H1 (cell line): ENCODE measurements around the gene SPTBN1. TPM values are rescaled to one million over a fixed set of nuclear protein-coding genes. Genes with fewer than 3 reads are reported as not detected.

ENCODE experiments used
- CTCF ChIA-PET: fragments of 300-600 bp; sonication (Branson Sonifier 250); formaldehyde crosslinking; loops from one replicate; lab custom pipeline; 2021; ENCODE audit not compliant: partially characterized antibody; lab: Charles Lee
- POLR2A ChIA-PET: fragments of 300-600 bp; sonication (Branson Sonifier 250); formaldehyde crosslinking; loops from one replicate; lab custom pipeline; 2021; ENCODE audit warnings: inconsistent platforms; ENCODE audit not compliant: partially characterized antibody; lab: Charles Lee
- DNase-seq, 2 experiments: peaks; one replicate each; pipeline versions ENCODE4 v3.0.0 to v3.0.0-alpha.2; 2010 to 2022; ENCODE audit warnings: low spot score in 2 of 2, low read depth in 1 of 2, mixed read lengths in 1 of 2
- FAIRE-seq: peaks from 2 replicates; lab custom pipeline; 2011; peaks lifted over from hg19 to GRCh38; lab: Jason Lieb, UNC
- H2AFZ ChIP-seq: 2 replicates; pipeline ENCODE4 v1.8.1; 2012; ENCODE audit warnings: low read length, inconsistent platforms
- H2AK5ac ChIP-seq: 2 replicates; pipeline ENCODE4 v1.6.1; 2013; ENCODE audit warnings: low read depth, low read length
- H2BK120ac ChIP-seq: replicated peaks from 2 replicates; pipeline ENCODE3; 2013; ENCODE audit warnings: low read depth, low read length, inconsistent platforms
- H2BK12ac ChIP-seq: 2 replicates; pipeline ENCODE4 v1.6.1; 2013; ENCODE audit warnings: low read depth, low read length
- H2BK15ac ChIP-seq: 2 replicates; pipeline ENCODE4 v1.6.1; 2013; ENCODE audit warnings: low read length
- H2BK20ac ChIP-seq: 2 replicates; pipeline ENCODE4 v1.6.1; 2013; ENCODE audit warnings: low read length
- H2BK5ac ChIP-seq: 2 replicates; pipeline ENCODE4 v1.6.1; 2013; ENCODE audit warnings: low read depth, low read length
- H3K14ac ChIP-seq: 2 replicates; pipeline ENCODE4 v1.6.1; 2013; ENCODE audit warnings: inconsistent platforms; ENCODE audit not compliant: insufficient read length
- H3K18ac ChIP-seq: 2 replicates; pipeline ENCODE4 v1.6.1; 2013; ENCODE audit warnings: low read length; ENCODE audit errors: extremely low read depth
- H3K23ac ChIP-seq: 2 replicates; pipeline ENCODE4 v1.6.1; 2013; ENCODE audit warnings: inconsistent platforms; ENCODE audit not compliant: insufficient read length
- H3K23me2 ChIP-seq: 2 replicates; pipeline ENCODE4 v1.6.1; 2013; ENCODE audit warnings: low read depth, low read length
- H3K27ac ChIP-seq: 2 replicates; pipeline ENCODE4 v1.6.1; 2011; ENCODE audit warnings: low read depth, low read length, inconsistent platforms
- H3K27me3 ChIP-seq, 4 experiments: replicated peaks in 1 of 4; 1 replicate in 1 of 4; 2 replicates in 3 of 4; pipeline versions ENCODE4 v1.6.1 to v1.8.1; 2011 to 2013; ENCODE audit warnings: low read length in 3 of 4, mild to moderate bottlenecking in 3 of 4, inconsistent platforms in 2 of 4, mixed read lengths in 2 of 4, moderate library complexity in 1 of 4; ENCODE audit not compliant: control insufficient read depth in 3 of 4, insufficient read depth in 3 of 4; ENCODE audit errors: extremely low read depth in 1 of 4
- H3K36me3 ChIP-seq, 4 experiments: 2 replicates each; pipeline versions ENCODE4 v1.6.1 to v1.8.1; 2011 to 2013; ENCODE audit warnings: mild to moderate bottlenecking in 4 of 4, low read length in 3 of 4, moderate library complexity in 2 of 4, control low read depth in 1 of 4, inconsistent platforms in 1 of 4; ENCODE audit not compliant: insufficient read depth in 4 of 4, control insufficient read depth in 2 of 4
- H3K4ac ChIP-seq: replicated peaks from 2 replicates; pipeline ENCODE3; 2013; ENCODE audit warnings: low read length, low read depth, mixed read lengths, inconsistent platforms; ENCODE audit not compliant: insufficient read length
- H3K4me1 ChIP-seq, 4 experiments: replicated peaks in 1 of 4; 1 replicate in 1 of 4; 2 replicates in 3 of 4; pipeline versions ENCODE4 v1.6.1 to v1.8.1; 2011 to 2013; ENCODE audit warnings: low read length in 3 of 4, inconsistent platforms in 2 of 4, mixed read lengths in 1 of 4; ENCODE audit not compliant: insufficient read depth in 4 of 4, control insufficient read depth in 3 of 4
- H3K4me2 ChIP-seq, 2 experiments: 2 replicates each; pipeline versions ENCODE4 v1.6.1 to v1.8.1; 2011 to 2013; ENCODE audit warnings: low read depth in 2 of 2, low read length in 2 of 2, control low read depth in 1 of 2, inconsistent platforms in 1 of 2, mild to moderate bottlenecking in 1 of 2; ENCODE audit not compliant: insufficient read depth in 1 of 2
- H3K4me3 ChIP-seq, 4 experiments: fragments of 200-600, 300-600 bp in 1 of 4; sonication (generic), shearing (Covaris generic), sonication (Bioruptor Twin) in 1 of 4; 2 replicates each; pipeline versions ENCODE4 v1.5.1 to v1.8.1; 2011 to 2016; ENCODE audit warnings: low read length in 4 of 4, low read depth in 3 of 4, control low read depth in 2 of 4, inconsistent platforms in 2 of 4, mild to moderate bottlenecking in 2 of 4, mixed read lengths in 1 of 4, moderate library complexity in 1 of 4; ENCODE audit not compliant: insufficient read depth in 2 of 4; ENCODE audit errors: extremely low read depth in 1 of 4
- H3K56ac ChIP-seq: replicated peaks from 2 replicates; pipeline ENCODE3; 2013; ENCODE audit warnings: low read depth, mild to moderate bottlenecking, mixed read lengths, low read length, inconsistent platforms; ENCODE audit not compliant: insufficient read length
- H3K79me1 ChIP-seq: 2 replicates; pipeline ENCODE4 v1.6.1; 2013; ENCODE audit warnings: low read depth, low read length, control low read depth
- H3K79me2 ChIP-seq, 2 experiments: 2 replicates each; pipeline versions ENCODE4 v1.6.1 to v1.8.1; 2012 to 2013; ENCODE audit warnings: low read length in 2 of 2, mild to moderate bottlenecking in 2 of 2, inconsistent platforms in 1 of 2; ENCODE audit not compliant: insufficient read depth in 2 of 2, control insufficient read depth in 1 of 2
- H3K9ac ChIP-seq, 4 experiments: replicated peaks in 1 of 4; 1 replicate in 1 of 4; 2 replicates in 3 of 4; pipeline versions ENCODE4 v1.6.1 to v1.8.1; 2011 to 2013; ENCODE audit warnings: low read depth in 3 of 4, low read length in 3 of 4, control low read depth in 2 of 4, mild to moderate bottlenecking in 2 of 4, moderate library complexity in 2 of 4, inconsistent platforms in 1 of 4; ENCODE audit errors: extremely low read depth in 1 of 4
- H3K9me3 ChIP-seq, 2 experiments: 2 replicates each; pipeline versions ENCODE4 v1.6.1 to v1.8.1; 2012 to 2013; ENCODE audit warnings: mild to moderate bottlenecking in 2 of 2, moderate library complexity in 2 of 2, control low read depth in 1 of 2, inconsistent platforms in 1 of 2, low read depth in 1 of 2, low read length in 1 of 2, mixed read lengths in 1 of 2; ENCODE audit not compliant: insufficient read depth in 2 of 2
- H4K20me1 ChIP-seq, 2 experiments: replicated peaks in 1 of 2; 2 replicates each; pipeline versions ENCODE3 to v1.8.1; 2011 to 2013; ENCODE audit warnings: inconsistent platforms in 2 of 2, low read length in 2 of 2, mild to moderate bottlenecking in 1 of 2; ENCODE audit not compliant: insufficient read depth in 2 of 2, control insufficient read depth in 1 of 2
- H4K5ac ChIP-seq: 2 replicates; pipeline ENCODE4 v1.6.1; 2013; ENCODE audit warnings: low read length, low read depth, mixed read lengths, inconsistent platforms; ENCODE audit not compliant: insufficient read length
- H4K8ac ChIP-seq: 2 replicates; pipeline ENCODE4 v1.8.0; 2013; ENCODE audit warnings: mild to moderate bottlenecking, moderate library complexity, low read length, inconsistent platforms; ENCODE audit not compliant: insufficient read depth; ENCODE audit errors: extremely low read depth
- H4K91ac ChIP-seq: replicated peaks from 2 replicates; pipeline ENCODE3; 2013; ENCODE audit warnings: low read length, mixed read lengths, inconsistent platforms; ENCODE audit not compliant: insufficient read length
- CEBPB ChIP-seq: IDR thresholded peaks from 2 replicates; pipeline ENCODE4 v1.6.1; 2012; ENCODE audit warnings: low read depth, low read length
- EZH2 ChIP-seq: fragments of 200-600 bp; sonication (generic); IDR thresholded peaks from 2 replicates; pipeline ENCODE4 v1.7.1; 2012; ENCODE audit warnings: low read depth, mild to moderate bottlenecking, moderate library complexity, low read length, inconsistent platforms; ENCODE audit not compliant: severe bottlenecking
- JUND ChIP-seq: IDR thresholded peaks from 2 replicates; pipeline ENCODE4 v1.6.1; 2011; ENCODE audit warnings: mild to moderate bottlenecking, improper control_type of control experiment, low read length
- MAFK ChIP-seq: IDR thresholded peaks from 2 replicates; pipeline ENCODE4 v1.6.1; 2012; ENCODE audit warnings: low read depth, mild to moderate bottlenecking, improper control_type of control experiment, low read length
- SIRT6 ChIP-seq: IDR thresholded peaks from one replicate; pipeline ENCODE4 v1.7.1; 2012; ENCODE audit warnings: low read length, inconsistent platforms
- SUZ12 ChIP-seq: fragments of 200-600 bp; sonication (generic); IDR thresholded peaks from 2 replicates; pipeline ENCODE4 v1.6.1; 2012; ENCODE audit warnings: mild to moderate bottlenecking, inconsistent platforms, low read length, moderate library complexity, mixed read lengths
- TAF1 ChIP-seq: IDR thresholded peaks from 2 replicates; pipeline ENCODE4 v1.6.1; 2011; ENCODE audit warnings: mild to moderate bottlenecking, low read depth, low read length
- TAF7 ChIP-seq: optimal IDR thresholded peaks from 2 replicates; pipeline ENCODE3; 2011; ENCODE audit warnings: low read depth, mild to moderate bottlenecking, inconsistent platforms, low read length, moderate library complexity, borderline replicate concordance
- ZNF274 ChIP-seq: IDR thresholded peaks from 2 replicates; pipeline ENCODE4 v1.7.0; 2012; ENCODE audit warnings: low read length, borderline replicate concordance; ENCODE audit errors: extremely low read depth
- WGBS, 2 experiments: shearing (Covaris generic) in 1 of 2; methylation state at CpG; one replicate each; pipeline versions ENCODE4 v1.1.6 to v1.1.7; 2013 to 2015; ENCODE audit warnings: low lambda C conversion rate in 2 of 2, mixed read lengths in 2 of 2, inconsistent platforms in 1 of 2, low coverage in 1 of 2, missing lambda C conversion rate in 1 of 2; ENCODE audit not compliant: insufficient replicate concordance in 2 of 2, insufficient coverage in 1 of 2, insufficient read length in 1 of 2; ENCODE audit errors: extremely low coverage in 1 of 2, missing lambda C conversion rate in 1 of 2; 5-methylcytosine and 5-hydroxymethylcytosine counted together
- polyA plus RNA-seq, 7 experiments: library from polyadenylated mRNA; depleted of rRNA in 3 of 7; stranded (reverse) in 5 of 7; unstranded in 2 of 7; fragments of >200 nt in 5 of 7; fragments of 200-250 nt in 2 of 7; gene quantifications; 1 replicate in 5 of 7; 2 replicates in 1 of 7; 4 replicates in 1 of 7; pipeline versions ENCODE4 v1.2.1 to v1.2.3, GENCODE V29; 2011 to 2013; ENCODE audit warnings: missing spikeins in 2 of 7, mixed read lengths in 2 of 7
- total RNA-seq: library from RNA; stranded (reverse); fragmentation: NEBNext Ultra II Directional; extraction: Animal tissue kit (Norgen Biotek cat#: 25700); gene quantifications from 2 replicates; pipeline ENCODE4 v1.2.1, GENCODE V29; 2021
- TF ChIP-seq, protein P1 (sequence below): IDR thresholded peaks from 2 replicates; pipeline ENCODE4 v1.6.1; 2011; ENCODE audit warnings: low read length, improper control_type of control experiment
- TF ChIP-seq, protein P2 (sequence below): IDR thresholded peaks from 2 replicates; pipeline ENCODE4 v1.6.1; 2011; ENCODE audit warnings: low read depth, mild to moderate bottlenecking, low read length; ENCODE audit not compliant: insufficient read depth

The SPTBN1 gene
- total and polyA plus RNA-seq, 2 of the 8 experiments (the other 6 are each of a cell fraction or from before 2014, with no cell fraction given), result 31.8 to 180 TPM

DNA sequence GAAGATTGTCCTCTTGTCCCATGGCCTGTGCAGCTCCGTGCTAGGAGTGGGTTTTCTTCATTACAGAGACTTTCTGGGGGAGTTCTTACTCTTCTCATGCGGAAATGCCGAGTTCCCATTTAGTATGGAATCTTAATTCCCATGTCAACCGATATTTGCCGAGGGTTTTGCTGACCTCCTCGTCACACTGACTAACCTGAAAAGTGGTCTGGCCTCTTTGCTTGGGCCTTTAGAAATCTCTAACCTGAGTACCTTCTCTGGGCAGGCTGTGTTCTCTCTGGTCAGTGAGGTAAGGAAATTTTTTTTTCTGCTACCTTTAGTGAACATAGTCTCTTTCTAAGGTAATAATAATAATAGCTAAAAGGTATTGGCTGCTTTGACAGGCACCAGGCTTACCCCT lies 256.4 kb downstream of the SPTBN1 start:
- H3K4me3 ChIP-seq, result no peak overlapping the region
- no peak overlapping the region for H3K4me2 ChIP-seq
- no peak overlapping the region for H2BK12ac ChIP-seq
- H3K79me2 ChIP-seq, result no peaks in the 10 kb centered on the region
- WGBS, 2 experiments, result 92% methylated on average over 6 of the region's 6 CpGs; no CpG with 5 or more reads in 1 of the 2 experiments
- H3K23ac ChIP-seq, result no peak overlapping the region
- H3K14ac ChIP-seq, result no peak overlapping the region
- peaks cover 0 to 9% (median 5%) of the 10 kb centered on the region in 4 experiments; a peak in 4 of 7 replicates for H3K27me3 ChIP-seq
- no peak overlapping the region for H2BK15ac ChIP-seq
- H3K79me1 ChIP-seq, result no peaks in the 10 kb centered on the region
- no peak overlapping the region for H4K8ac ChIP-seq
- FAIRE-seq (no peak), DNase-seq (no peak)
- TF ChIP-seq ZNF274, result no peak
- TF ChIP-seq TAF7, result no peak
- TF ChIP-seq CEBPB, result no peak
- no peak for TF ChIP-seq SUZ12
- TF ChIP-seq SIRT6, result no peak
- TF ChIP-seq TAF1, result no peak
- TF ChIP-seq MAFK, result no peak
- TF ChIP-seq, protein P1, sequence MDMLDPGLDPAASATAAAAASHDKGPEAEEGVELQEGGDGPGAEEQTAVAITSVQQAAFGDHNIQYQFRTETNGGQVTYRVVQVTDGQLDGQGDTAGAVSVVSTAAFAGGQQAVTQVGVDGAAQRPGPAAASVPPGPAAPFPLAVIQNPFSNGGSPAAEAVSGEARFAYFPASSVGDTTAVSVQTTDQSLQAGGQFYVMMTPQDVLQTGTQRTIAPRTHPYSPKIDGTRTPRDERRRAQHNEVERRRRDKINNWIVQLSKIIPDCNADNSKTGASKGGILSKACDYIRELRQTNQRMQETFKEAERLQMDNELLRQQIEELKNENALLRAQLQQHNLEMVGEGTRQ, result no peak
- no peak for TF ChIP-seq EZH2
- TF ChIP-seq JUND, result no peak
- TF ChIP-seq, protein P2, sequence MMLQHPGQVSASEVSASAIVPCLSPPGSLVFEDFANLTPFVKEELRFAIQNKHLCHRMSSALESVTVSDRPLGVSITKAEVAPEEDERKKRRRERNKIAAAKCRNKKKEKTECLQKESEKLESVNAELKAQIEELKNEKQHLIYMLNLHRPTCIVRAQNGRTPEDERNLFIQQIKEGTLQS, result no peak
- no peak overlapping the region for H3K4ac ChIP-seq
- POLR2A ChIA-PET, result interaction anchor here (1.2 kb wide), 1 partner anchor 11 kb away, joined by 3 read pairs; the partner anchor contains the start of gene EML6
- H2BK5ac ChIP-seq, result no peak overlapping the region
- no peak overlapping the region for H3K56ac ChIP-seq
- H3K36me3 ChIP-seq, result no peaks in the 10 kb centered on the region
- CTCF ChIA-PET, result no interaction called here
- no peak overlapping the region for H4K91ac ChIP-seq
- no peaks in the 10 kb centered on the region for H4K20me1 ChIP-seq
- H2AK5ac ChIP-seq, result no peak overlapping the region
- no peaks in the 10 kb centered on the region for H3K9me3 ChIP-seq
- H3K23me2 ChIP-seq, result peaks cover 8% of the 10 kb centered on the region; the same call in 1 of the 2 replicates
- no peak overlapping the region for H4K5ac ChIP-seq
- H3K27ac ChIP-seq, result no peak overlapping the region
- H2BK120ac ChIP-seq, result no peak overlapping the region
- no peak overlapping the region for H3K18ac ChIP-seq
- no peak overlapping the region for H2BK20ac ChIP-seq
- H3K4me1 ChIP-seq, result peaks cover 0 to 8% (median under 1%) of the 10 kb centered on the region in 4 experiments; a peak in 4 of 7 replicates
- no peak overlapping the region for H2AFZ ChIP-seq
- no peak overlapping the region for H3K9ac ChIP-seq
